HFFc6 (cell line): ENCODE results near the gene UPK2. TPM values are rescaled to one million over a fixed set of nuclear protein-coding genes. Genes with fewer than 3 reads are reported as not detected.

ENCODE experiments used
- DNase-seq: peaks from one replicate; pipeline ENCODE4 v3.0.0-alpha.2; 2018
- H3K27ac Mint-ChIP-seq: 2 replicates; pipeline ENCODE4 v1.8.0; 2020; ENCODE audit warnings: mild to moderate bottlenecking, mixed read lengths
- H3K27me3 Mint-ChIP-seq: 2 replicates; pipeline ENCODE4 v1.8.0; 2021; ENCODE audit warnings: mild to moderate bottlenecking, moderate library complexity, mixed read lengths; ENCODE audit not compliant: insufficient read depth
- H3K36me3 Mint-ChIP-seq: 2 replicates; pipeline ENCODE4 v1.8.0; 2021; ENCODE audit warnings: low read depth, mixed read lengths
- H3K4me1 Mint-ChIP-seq: 2 replicates; pipeline ENCODE4 v1.8.0; 2020; ENCODE audit warnings: low read depth, mixed read lengths
- H3K4me3 Mint-ChIP-seq: 2 replicates; pipeline ENCODE4 v1.8.0; 2020; ENCODE audit warnings: mild to moderate bottlenecking, moderate library complexity, mixed read lengths
- H3K9me3 Mint-ChIP-seq: 2 replicates; pipeline ENCODE4 v1.8.0; 2020; ENCODE audit warnings: mild to moderate bottlenecking, mixed read lengths
- CTCF ChIP-seq: fragments of 200-600 bp; sonication (generic); IDR thresholded peaks from 2 replicates; pipeline ENCODE4 v1.5.0; 2021; ENCODE audit warnings: antibody characterized with exemption, mild to moderate bottlenecking
- total RNA-seq, 6 experiments: library from RNA; stranded (reverse); fragmentation: NEBNext Ultra II Directional; extraction: Animal tissue kit (Norgen Biotek cat#: 25700); gene quantifications; 2 replicates in 1 of 6; 3 replicates in 5 of 6; pipeline ENCODE4 v1.2.3, GENCODE V29; 2021

The UPK2 gene
- total RNA-seq, 6 experiments from 2014 or later, result 0.19 to 0.83 (median 0.29) TPM; not detected in 2

GRCh38 chr11:118915941-118916841 is 39.9 kb upstream of the UPK2 start:
- Mint-ChIP-seq H3K4me1 (peaks cover 94% of the 10 kb centered on the region), H3K27ac (peak overlapping the region; percentile 100), H3K27me3 (peaks cover 6% of the 10 kb centered on the region), H3K4me3 (peak overlapping the region; percentile 88), H3K36me3 (peaks cover 12% of the 10 kb centered on the region; the same call in 1 of the 2 replicates), H3K9me3 (no peaks in the 10 kb centered on the region)
- no peak for TF ChIP-seq CTCF
- DNase-seq, result no peak

- Mint-ChIP-seq H3K9me3 (no peaks in the 10 kb centered on the region), H3K4me1 (peaks cover 91% of the 10 kb centered on the region), H3K36me3 (peaks cover 13% of the 10 kb centered on the region; the same call in 1 of the 2 replicates), H3K27ac (peak overlapping the region; percentile 100), H3K4me3 (peak overlapping the region; percentile 88), H3K27me3 (peaks cover 6% of the 10 kb centered on the region)
- no peak for TF ChIP-seq CTCF
- peak; percentile 89 for DNase-seq
Observed at GRCh38 chr11:118916842-118917388, 39.2 kb upstream of the UPK2 start.

- DNase-seq, result peak; percentile 87
- peaks cover 84% of the 10 kb centered on the region for H3K4me1 Mint-ChIP-seq
- peaks cover 13% of the 10 kb centered on the region; the same call in 1 of the 2 replicates for H3K36me3 Mint-ChIP-seq
- TF ChIP-seq CTCF, result no peak
- H3K27me3 Mint-ChIP-seq, result peaks cover 6% of the 10 kb centered on the region
- peak overlapping the region; percentile 100 for H3K27ac Mint-ChIP-seq
- no peaks in the 10 kb centered on the region for H3K9me3 Mint-ChIP-seq
- peak overlapping the region; percentile 88 for H3K4me3 Mint-ChIP-seq
Observed at GRCh38 chr11:118917481-118918127, 38.5 kb upstream of the UPK2 start.

GRCh38 chr11:118918128-118918685 is 37.9 kb upstream of the UPK2 start:
- H3K36me3 Mint-ChIP-seq, result peaks cover 18% of the 10 kb centered on the region
- no peak for TF ChIP-seq CTCF

GRCh38 chr11:118918686-118919280 is 37.3 kb upstream of the UPK2 start:
- H3K27ac Mint-ChIP-seq, result peak overlapping the region; percentile 100
- peaks cover 24% of the 10 kb centered on the region for H3K36me3 Mint-ChIP-seq
- no peaks in the 10 kb centered on the region for H3K9me3 Mint-ChIP-seq
- DNase-seq, result no peak
- H3K4me1 Mint-ChIP-seq, result peaks cover 75% of the 10 kb centered on the region
- TF ChIP-seq CTCF, result no peak
- peaks cover 9% of the 10 kb centered on the region for H3K27me3 Mint-ChIP-seq
- H3K4me3 Mint-ChIP-seq, result peak overlapping the region; percentile 92

More at GRCh38 chr11:118918128-118918685, 37.9 kb upstream of the UPK2 start:
- H3K4me3 Mint-ChIP-seq, result peak overlapping the region; percentile 88
- no peaks in the 10 kb centered on the region for H3K9me3 Mint-ChIP-seq
- peak; percentile 97 for DNase-seq
- H3K27me3 Mint-ChIP-seq, result peaks cover 9% of the 10 kb centered on the region
- peaks cover 78% of the 10 kb centered on the region for H3K4me1 Mint-ChIP-seq
- peak overlapping the region; percentile 100 for H3K27ac Mint-ChIP-seq
